ENCODE data around the gene GALNT6.

GRCh38 chr12:51345681-51346080, 45.5 kb downstream of the GALNT6 start:
- TF ChIP-seq CTCF (conservative IDR thresholded peaks at IDR 0.05; ENCODE audit: low read length) (no peak), EZH2phosphoT487 (IDR thresholded peaks at IDR 0.05; ENCODE audit: borderline replicate concordance) (no peak)

All from Loucy (cell line).